Measurements from ENCODE around the gene KDM2A.

GRCh38 chr11:67079065-67079705, 39.9 kb upstream of the KDM2A start:
- TF ChIP-seq, protein P1, sequence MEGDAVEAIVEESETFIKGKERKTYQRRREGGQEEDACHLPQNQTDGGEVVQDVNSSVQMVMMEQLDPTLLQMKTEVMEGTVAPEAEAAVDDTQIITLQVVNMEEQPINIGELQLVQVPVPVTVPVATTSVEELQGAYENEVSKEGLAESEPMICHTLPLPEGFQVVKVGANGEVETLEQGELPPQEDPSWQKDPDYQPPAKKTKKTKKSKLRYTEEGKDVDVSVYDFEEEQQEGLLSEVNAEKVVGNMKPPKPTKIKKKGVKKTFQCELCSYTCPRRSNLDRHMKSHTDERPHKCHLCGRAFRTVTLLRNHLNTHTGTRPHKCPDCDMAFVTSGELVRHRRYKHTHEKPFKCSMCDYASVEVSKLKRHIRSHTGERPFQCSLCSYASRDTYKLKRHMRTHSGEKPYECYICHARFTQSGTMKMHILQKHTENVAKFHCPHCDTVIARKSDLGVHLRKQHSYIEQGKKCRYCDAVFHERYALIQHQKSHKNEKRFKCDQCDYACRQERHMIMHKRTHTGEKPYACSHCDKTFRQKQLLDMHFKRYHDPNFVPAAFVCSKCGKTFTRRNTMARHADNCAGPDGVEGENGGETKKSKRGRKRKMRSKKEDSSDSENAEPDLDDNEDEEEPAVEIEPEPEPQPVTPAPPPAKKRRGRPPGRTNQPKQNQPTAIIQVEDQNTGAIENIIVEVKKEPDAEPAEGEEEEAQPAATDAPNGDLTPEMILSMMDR (IDR thresholded peaks at IDR 0.05; ENCODE audit: insufficient read depth, low read depth, low read length), result no peak
- no peak for TF ChIP-seq EZH2 (IDR thresholded peaks at IDR 0.05; ENCODE audit: insufficient read depth, low read length)

All from astrocyte (in vitro differentiated cells and primary cell).